Measurements from ENCODE around the gene LIPC. TPM values are rescaled to one million over a fixed set of nuclear protein-coding genes. Genes with fewer than 3 reads are reported as not detected.

Gene LIPC
- total and polyA plus RNA-seq, 8 donors: 0.23 to 7.5 (median 0.76) TPM; not detected in 4

- DNase-seq: no peak
- H3K4me3 ChIP-seq: no peak overlapping the region
- no peaks in the 10 kb centered on the region for H3K9me3 ChIP-seq
- H3K4me1 ChIP-seq: peaks cover 0 to 36% (median 29%) of the 10 kb centered on the region in 4 donors
- no peak for TF ChIP-seq CTCF (IDR thresholded peaks at IDR 0.05)
- intact Hi-C loops (cut with DNase I; ENCODE audit: low total_unique reads): no loop called here
- H3K27me3 ChIP-seq: no peaks in the 10 kb centered on the region
- 94 to 98% (median 96%) methylated on average over 4 to 5 of the region's 5 CpGs for WGBS, 5 donors
- H3K27ac ChIP-seq: no peak overlapping the region
- H3K36me3 ChIP-seq: no peaks in the 10 kb centered on the region
Measured at GRCh38 chr15:58446521-58446920, 14.7 kb downstream of the LIPC start.

DNA sequence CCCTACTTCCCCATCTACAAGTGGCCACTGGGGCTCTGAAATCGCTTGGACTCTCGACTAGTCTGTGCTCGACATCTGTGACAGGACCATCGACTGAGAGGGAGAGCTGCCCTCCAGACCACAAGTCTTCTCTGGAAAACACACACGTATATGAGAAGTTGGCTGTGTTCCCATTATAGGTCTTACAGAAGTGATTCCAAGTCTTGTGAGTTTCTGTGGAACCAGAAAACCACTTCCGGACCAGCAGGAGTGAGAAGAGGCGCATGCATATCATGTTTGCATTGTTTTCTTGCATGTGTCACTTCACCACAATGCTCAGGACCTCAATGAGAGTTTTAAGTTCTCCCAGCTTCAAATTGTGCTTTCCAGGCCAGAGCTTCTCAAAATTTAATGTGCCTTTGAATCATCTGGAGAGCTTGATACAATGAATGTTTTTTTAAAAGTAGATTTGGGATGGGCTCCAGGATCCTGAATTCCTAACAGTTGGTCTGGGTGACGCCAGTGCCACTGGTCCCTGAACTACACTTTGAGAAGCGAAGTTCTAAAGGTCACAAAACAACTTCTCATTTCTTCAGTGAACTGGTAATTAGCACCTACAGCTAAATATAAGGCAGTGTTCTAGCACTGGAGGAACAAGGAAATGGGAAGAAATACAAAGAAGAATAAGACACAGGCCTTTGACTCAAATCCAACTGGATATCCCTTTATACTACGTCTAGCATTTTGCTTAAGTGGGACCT is 15.7 kb downstream of the LIPC start:
- 56 to 68% (median 66%) methylated on average over 10 of the region's 10 CpGs for WGBS, 5 donors
- H3K27ac ChIP-seq: peak overlapping the region in 3 of 5 donors; percentile 31 to 58 (median 52)
- intact Hi-C loops (cut with DNase I; ENCODE audit: low total_unique reads): no loop called here
- H3K9me3 ChIP-seq: no peaks in the 10 kb centered on the region
- no peaks in the 10 kb centered on the region for H3K27me3 ChIP-seq
- TF ChIP-seq POLR2AphosphoS5 (IDR thresholded peaks at IDR 0.05) (no peak), POLR2A (IDR thresholded peaks at IDR 0.05) (no peak), CTCF (IDR thresholded peaks at IDR 0.05) (no peak), EP300 (IDR thresholded peaks at IDR 0.05) (no peak)
- peaks cover 0 to 28% (median 24%) of the 10 kb centered on the region in 4 donors for H3K4me1 ChIP-seq
- no peak overlapping the region for H3K4me3 ChIP-seq
- H3K36me3 ChIP-seq: no peaks in the 10 kb centered on the region
- no peak for DNase-seq

DNA sequence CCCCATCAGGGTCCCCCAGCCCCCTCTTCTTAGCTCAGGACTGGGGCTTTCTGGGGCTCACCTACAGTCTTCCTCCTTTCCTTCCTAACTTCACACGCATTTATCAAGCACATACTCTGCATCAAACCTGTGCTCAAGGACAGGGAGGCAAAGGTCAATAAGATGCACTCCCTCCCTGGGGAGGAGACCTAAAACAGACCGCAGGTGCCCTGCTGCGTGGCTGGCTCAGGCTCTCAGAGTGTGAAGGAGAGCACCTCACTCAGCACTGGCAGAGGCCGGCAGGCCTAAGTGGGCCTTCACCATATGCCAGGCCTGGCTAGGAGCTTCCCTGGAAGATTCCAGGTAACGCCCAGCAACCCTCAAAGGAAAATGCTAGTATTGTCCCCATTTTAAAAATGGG is 16.5 kb downstream of the LIPC start:
- Histone ChIP-seq H3K27me3 (no peaks in the 10 kb centered on the region), H3K4me1 (peaks cover 0 to 25% (median 23%) of the 10 kb centered on the region in 4 donors), H3K9me3 (no peaks in the 10 kb centered on the region), H3K4me3 (no peak overlapping the region), H3K27ac (peak overlapping the region in 1 of 5 donors; percentile 58), H3K36me3 (no peaks in the 10 kb centered on the region)
- WGBS, 5 donors: 74 to 86% (median 78%) methylated on average over 5 of the region's 5 CpGs
- no peak for DNase-seq
- intact Hi-C loops (cut with DNase I; ENCODE audit: low total_unique reads): no loop called here
- TF ChIP-seq EP300 (IDR thresholded peaks at IDR 0.05) (no peak), POLR2AphosphoS5 (IDR thresholded peaks at IDR 0.05) (no peak), CTCF (IDR thresholded peaks at IDR 0.05) (no peak), POLR2A (IDR thresholded peaks at IDR 0.05) (no peak)

DNA sequence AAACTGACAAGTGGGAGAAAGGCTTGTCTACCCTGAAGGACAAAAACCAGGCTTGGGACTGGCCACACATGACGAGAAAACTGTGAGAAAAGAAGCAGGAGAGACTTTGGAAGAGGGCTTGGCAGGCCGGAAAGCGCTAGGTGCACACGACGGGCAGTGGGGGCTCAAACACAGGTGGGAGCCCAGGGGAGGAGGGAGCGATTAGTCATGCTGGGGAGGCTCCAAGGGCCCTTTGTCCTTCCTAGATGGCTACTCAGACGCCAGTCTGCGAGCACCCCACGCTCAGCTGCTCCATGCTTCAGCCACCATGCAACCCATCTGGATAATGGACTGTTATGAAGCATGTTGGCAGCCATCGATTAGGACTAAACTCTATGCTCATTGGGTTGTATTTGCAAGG is 17.1 kb downstream of the LIPC start:
- WGBS, 5 donors: 78 to 90% (median 85%) methylated on average over 9 to 10 of the region's 10 CpGs
- no peak overlapping the region for H3K4me3 ChIP-seq
- H3K4me1 ChIP-seq: peaks cover 0 to 23% (median 22%) of the 10 kb centered on the region in 4 donors
- no peak overlapping the region for H3K27ac ChIP-seq
- H3K9me3 ChIP-seq: no peaks in the 10 kb centered on the region
- no peak for DNase-seq
- TF ChIP-seq POLR2AphosphoS5 (IDR thresholded peaks at IDR 0.05) (no peak), CTCF (IDR thresholded peaks at IDR 0.05) (no peak), EP300 (IDR thresholded peaks at IDR 0.05) (no peak), POLR2A (IDR thresholded peaks at IDR 0.05) (no peak)
- intact Hi-C loops (cut with DNase I; ENCODE audit: low total_unique reads): no loop called here
- no peaks in the 10 kb centered on the region for H3K36me3 ChIP-seq
- no peaks in the 10 kb centered on the region for H3K27me3 ChIP-seq

Measured in stomach (tissue), 9 donors.